ENCODE data around the gene ENTREP1.

ENTREP1 gene

GRCh38 chr9:69319324-69320025, 5.5 kb upstream of the ENTREP1 start:
- DNase-seq = no peak

- DNase-seq = no peak
Measured at GRCh38 chr9:69322256-69322655, 2.8 kb upstream of the ENTREP1 start.

- no peak for DNase-seq
Measured at GRCh38 chr9:69323861-69324260, 1.2 kb upstream of the ENTREP1 start.

- DNase-seq = no peak
Measured at GRCh38 chr9:69325409-69326212, 596 bp downstream of the ENTREP1 start.

- DNase-seq = no peak
Measured at GRCh38 chr9:69326261-69326660, 1.2 kb downstream of the ENTREP1 start.

GRCh38 chr9:69330580-69330979, 5.6 kb downstream of the ENTREP1 start:
- DNase-seq = no peak

- no peak for DNase-seq
Measured at GRCh38 chr9:69331444-69331843, 6.4 kb downstream of the ENTREP1 start.

- no peak for DNase-seq
Measured at GRCh38 chr9:69332067-69332685, 7.2 kb downstream of the ENTREP1 start.

- no peak for DNase-seq
Measured at GRCh38 chr9:69333716-69334115, 8.7 kb downstream of the ENTREP1 start.

- no peak for DNase-seq
Measured at GRCh38 chr9:69334317-69334716, 9.3 kb downstream of the ENTREP1 start.

- DNase-seq = no peak
Measured at GRCh38 chr9:69339620-69340019, 14.6 kb downstream of the ENTREP1 start.

- DNase-seq = no peak
Measured at GRCh38 chr9:69340631-69341030, 15.6 kb downstream of the ENTREP1 start.

GRCh38 chr9:69342769-69343168, 17.8 kb downstream of the ENTREP1 start:
- DNase-seq = no peak

- no peak for DNase-seq
Measured at GRCh38 chr9:69344459-69344858, 19.4 kb downstream of the ENTREP1 start.

GRCh38 chr9:69346596-69347390, 21.8 kb downstream of the ENTREP1 start:
- no peak for DNase-seq

- no peak for DNase-seq
Measured at GRCh38 chr9:69347607-69348006, 22.6 kb downstream of the ENTREP1 start.

GRCh38 chr9:69351227-69351626, 26.2 kb downstream of the ENTREP1 start:
- no peak for DNase-seq

- DNase-seq = no peak
Measured at GRCh38 chr9:69355232-69355631, 30.2 kb downstream of the ENTREP1 start.

- no peak for DNase-seq
Measured at GRCh38 chr9:69357030-69357775, 32.2 kb downstream of the ENTREP1 start.

GRCh38 chr9:69357821-69358220, 32.8 kb downstream of the ENTREP1 start:
- DNase-seq = no peak

- no peak for DNase-seq
Measured at GRCh38 chr9:69363191-69363590, 38.2 kb downstream of the ENTREP1 start.

GRCh38 chr9:69364510-69365150, 39.6 kb downstream of the ENTREP1 start:
- no peak for DNase-seq

Measured in stimulated activated CD4-positive, alpha-beta T cell treated with anti-CD3 and anti-CD28 coated beads, Interleukin-1b, Interleukin-23, amount 100 ng/mL, for 48 hours (primary cell).